Type B pancreatic cell (in vitro differentiated cells): ENCODE results near the gene CST5. TPM values are rescaled to one million over a fixed set of nuclear protein-coding genes. Genes with fewer than 3 reads are reported as not detected.
"Not testable (repeated sequence)": the region's sequence is repeated elsewhere in the genome, so short reads cannot be mapped to it uniquely, and the experiment has no call there.

Source experiments
- DNase-seq: peaks from one replicate; pipeline ENCODE4 v3.0.0; 2021; ENCODE audit warnings: mixed read lengths; ENCODE audit not compliant: unreplicated experiment; ENCODE audit errors: extremely low spot score
- H3K27ac Mint-ChIP-seq: 2 replicates; pipeline ENCODE4 v1.8.0; 2021; ENCODE audit warnings: mild to moderate bottlenecking, mixed read lengths
- H3K27me3 Mint-ChIP-seq: 2 replicates; pipeline ENCODE4 v1.8.0; 2021; ENCODE audit warnings: mixed read lengths
- H3K36me3 Mint-ChIP-seq: 2 replicates; pipeline ENCODE4 v1.8.0; 2021; ENCODE audit warnings: mixed read lengths
- H3K4me1 Mint-ChIP-seq: one replicate; pipeline ENCODE4 v1.8.0; 2021; ENCODE audit warnings: mixed read lengths; ENCODE audit not compliant: unreplicated experiment
- H3K4me3 Mint-ChIP-seq: 2 replicates; pipeline ENCODE4 v1.8.0; 2021; ENCODE audit warnings: mild to moderate bottlenecking, mixed read lengths
- H3K9me3 Mint-ChIP-seq: 2 replicates; pipeline ENCODE4 v1.8.0; 2021; ENCODE audit warnings: mixed read lengths
- total RNA-seq: library from RNA; stranded (reverse); gene quantifications from 2 replicates; pipeline ENCODE4 v1.2.1, GENCODE V29; 2021; ENCODE audit warnings: low replicate concordance
- TF ChIP-seq, protein P1 (sequence below): fragments of 200-600 bp; sonication (generic); conservative IDR thresholded peaks from 2 replicates; pipeline ENCODE4 v1.5.0; 2021; ENCODE audit warnings: antibody characterized with exemption, mild to moderate bottlenecking

The CST5 gene
- total RNA-seq, 1 donor from 2014 or later: not detected

DNA sequence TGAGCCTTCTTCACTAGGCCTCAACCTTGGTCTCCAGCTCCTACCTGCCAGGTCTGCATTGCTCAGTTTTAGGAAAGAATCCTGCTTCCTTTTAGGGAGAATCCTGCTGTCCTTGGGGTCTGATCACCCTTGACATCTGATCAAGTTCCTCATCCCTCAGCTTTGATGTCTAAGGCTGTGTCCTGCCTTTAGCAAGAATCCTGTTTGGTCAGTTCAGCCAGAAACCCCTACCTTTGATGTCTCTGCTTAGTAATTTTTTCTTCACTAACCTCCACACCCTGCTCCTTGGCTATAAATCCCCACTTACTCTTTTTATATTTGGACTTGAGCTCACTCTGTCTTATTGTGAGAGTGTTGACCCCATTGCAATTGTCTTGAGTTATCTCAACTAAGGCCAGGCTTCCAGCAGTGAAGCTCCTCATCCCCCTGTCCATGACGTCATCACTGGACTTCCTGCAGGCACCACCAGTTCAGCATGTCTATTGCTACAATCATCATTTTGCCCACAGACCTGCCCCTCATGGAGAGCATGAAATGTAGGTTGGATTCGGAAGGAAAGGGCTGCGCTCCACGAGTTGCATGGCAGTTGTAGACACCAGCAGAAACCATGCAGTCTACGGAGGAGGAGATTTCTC, 4.7 kb upstream of the CST5 start:
- Mint-ChIP-seq H3K9me3 (peaks cover 4% of the 10 kb centered on the region), H3K36me3 (no peaks in the 10 kb centered on the region), H3K4me1 (peaks cover 12% of the 10 kb centered on the region), H3K27ac (peak overlapping the region; percentile 79), H3K4me3 (peak overlapping the region; percentile 47), H3K27me3 (peaks cover 3% of the 10 kb centered on the region)
- TF ChIP-seq, protein P1, sequence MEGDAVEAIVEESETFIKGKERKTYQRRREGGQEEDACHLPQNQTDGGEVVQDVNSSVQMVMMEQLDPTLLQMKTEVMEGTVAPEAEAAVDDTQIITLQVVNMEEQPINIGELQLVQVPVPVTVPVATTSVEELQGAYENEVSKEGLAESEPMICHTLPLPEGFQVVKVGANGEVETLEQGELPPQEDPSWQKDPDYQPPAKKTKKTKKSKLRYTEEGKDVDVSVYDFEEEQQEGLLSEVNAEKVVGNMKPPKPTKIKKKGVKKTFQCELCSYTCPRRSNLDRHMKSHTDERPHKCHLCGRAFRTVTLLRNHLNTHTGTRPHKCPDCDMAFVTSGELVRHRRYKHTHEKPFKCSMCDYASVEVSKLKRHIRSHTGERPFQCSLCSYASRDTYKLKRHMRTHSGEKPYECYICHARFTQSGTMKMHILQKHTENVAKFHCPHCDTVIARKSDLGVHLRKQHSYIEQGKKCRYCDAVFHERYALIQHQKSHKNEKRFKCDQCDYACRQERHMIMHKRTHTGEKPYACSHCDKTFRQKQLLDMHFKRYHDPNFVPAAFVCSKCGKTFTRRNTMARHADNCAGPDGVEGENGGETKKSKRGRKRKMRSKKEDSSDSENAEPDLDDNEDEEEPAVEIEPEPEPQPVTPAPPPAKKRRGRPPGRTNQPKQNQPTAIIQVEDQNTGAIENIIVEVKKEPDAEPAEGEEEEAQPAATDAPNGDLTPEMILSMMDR: no peak
- DNase-seq: no peak

DNA sequence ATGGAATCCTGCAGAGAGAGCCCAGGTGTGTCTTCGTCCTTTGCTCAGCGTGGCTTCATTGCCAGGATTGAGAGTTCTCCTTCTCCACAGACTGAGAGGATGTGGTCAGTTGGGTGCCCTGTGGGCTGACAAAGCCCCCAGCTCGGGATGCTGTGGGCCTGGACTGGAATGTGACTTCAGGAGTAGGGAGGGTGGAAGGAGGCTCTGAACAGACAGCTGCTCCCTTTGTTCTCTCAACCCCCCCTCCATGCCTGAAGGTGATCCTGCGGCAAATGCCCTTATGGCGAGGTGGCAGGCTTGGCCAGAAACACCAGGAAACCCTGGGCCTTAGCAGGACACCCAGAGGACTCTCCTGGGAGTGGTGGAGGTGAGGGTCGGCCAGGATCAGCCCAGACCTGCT, 1.8 kb upstream of the CST5 start:
- no peak for DNase-seq
- Mint-ChIP-seq H3K36me3 (no peaks in the 10 kb centered on the region), H3K4me3 (no peak overlapping the region), H3K9me3 (peaks cover 4% of the 10 kb centered on the region), H3K4me1 (peaks cover 12% of the 10 kb centered on the region), H3K27me3 (peaks cover 3% of the 10 kb centered on the region), H3K27ac (no peak overlapping the region)
- TF ChIP-seq, protein P1: no peak

DNA sequence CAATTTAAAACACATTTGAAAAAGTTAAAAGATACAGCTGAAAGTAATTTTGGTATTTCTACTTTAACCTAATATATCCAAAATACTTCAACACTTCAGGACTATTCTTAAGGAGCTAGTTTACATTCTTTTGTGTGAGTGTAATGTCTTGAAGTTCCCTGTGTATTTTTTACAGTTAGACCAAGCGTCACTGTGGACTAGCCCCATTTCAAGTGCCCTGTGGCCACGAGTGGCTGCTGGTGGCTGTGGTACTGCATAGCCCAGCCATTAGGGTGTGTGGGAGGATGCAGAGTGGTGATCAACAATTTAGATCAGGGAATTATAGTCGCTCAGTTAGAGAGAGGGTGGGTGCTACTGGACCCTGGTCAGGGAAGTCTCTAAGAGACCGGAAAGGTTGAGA, 869 bp upstream of the CST5 start:
- no peak overlapping the region for H3K4me3 Mint-ChIP-seq
- H3K27me3 Mint-ChIP-seq: peaks cover 3% of the 10 kb centered on the region
- no peaks in the 10 kb centered on the region for H3K36me3 Mint-ChIP-seq
- H3K27ac Mint-ChIP-seq: no peak overlapping the region
- H3K9me3 Mint-ChIP-seq: peaks cover 4% of the 10 kb centered on the region
- H3K4me1 Mint-ChIP-seq: peaks cover 12% of the 10 kb centered on the region
- TF ChIP-seq, protein P1: no peak
- no peak for DNase-seq

DNA sequence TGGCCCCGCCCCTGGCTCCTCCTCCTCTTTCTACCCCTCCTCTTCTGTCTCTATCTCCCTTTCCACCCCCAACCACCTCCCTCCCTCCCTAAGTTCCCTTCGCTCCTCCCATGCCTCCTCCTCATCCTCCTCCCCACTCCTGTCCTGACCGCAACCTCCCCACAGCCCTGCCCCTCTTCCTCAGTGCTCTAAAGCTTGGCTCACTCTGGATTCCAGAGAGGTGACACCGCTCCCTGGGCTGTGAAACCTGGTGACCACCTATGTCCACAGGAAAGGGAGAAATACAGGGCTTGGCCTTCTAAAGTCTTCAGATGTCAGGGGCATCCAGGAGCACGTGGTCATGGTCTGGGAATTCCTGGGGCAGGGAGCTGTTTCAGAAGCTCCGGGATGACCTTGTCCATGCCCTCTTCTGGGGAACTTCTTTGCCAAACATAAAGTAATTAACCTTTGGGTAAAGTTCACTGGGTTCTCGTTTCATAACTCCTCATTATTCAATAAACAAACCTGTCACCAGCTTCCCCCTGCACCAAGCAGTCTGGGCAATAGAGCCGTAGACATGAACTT, 345 bp upstream of the CST5 start:
- TF ChIP-seq, protein P1: no peak

DNA sequence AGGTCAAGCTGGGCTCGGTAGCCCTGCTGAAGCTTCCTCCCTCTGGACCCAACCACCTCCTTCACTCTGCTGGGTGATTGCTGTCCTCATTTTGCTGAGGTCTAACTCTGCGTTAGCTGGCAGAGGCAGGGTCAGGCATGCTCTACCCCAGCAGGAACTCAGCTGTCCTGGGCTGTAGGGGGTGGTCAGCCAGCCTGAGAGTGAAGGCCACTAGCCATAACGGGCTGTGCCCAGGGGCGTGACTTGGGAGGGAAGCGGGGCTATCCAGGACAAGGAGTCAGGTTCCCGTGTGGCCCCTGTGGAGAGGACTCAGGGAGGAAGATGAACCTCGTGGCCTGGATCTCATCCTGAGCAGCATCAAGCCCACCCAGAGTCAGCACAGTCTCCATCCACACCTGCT, 761 bp downstream of the CST5 start:
- no peak overlapping the region for H3K4me3 Mint-ChIP-seq
- H3K4me1 Mint-ChIP-seq: peaks cover 6% of the 10 kb centered on the region
- H3K9me3 Mint-ChIP-seq: no peaks in the 10 kb centered on the region
- no peaks in the 10 kb centered on the region for H3K27me3 Mint-ChIP-seq
- no peaks in the 10 kb centered on the region for H3K36me3 Mint-ChIP-seq
- no peak for DNase-seq
- H3K27ac Mint-ChIP-seq: no peak overlapping the region
- TF ChIP-seq, protein P1: no peak

More for the DNA sequence above, 345 bp upstream of the CST5 start:
- Mint-ChIP-seq H3K27ac (no peak overlapping the region), H3K9me3 (peaks cover 4% of the 10 kb centered on the region), H3K36me3 (no peaks in the 10 kb centered on the region), H3K4me1 (peaks cover 12% of the 10 kb centered on the region), H3K27me3 (peaks cover 3% of the 10 kb centered on the region), H3K4me3 (no peak overlapping the region)
- no peak for DNase-seq

DNA sequence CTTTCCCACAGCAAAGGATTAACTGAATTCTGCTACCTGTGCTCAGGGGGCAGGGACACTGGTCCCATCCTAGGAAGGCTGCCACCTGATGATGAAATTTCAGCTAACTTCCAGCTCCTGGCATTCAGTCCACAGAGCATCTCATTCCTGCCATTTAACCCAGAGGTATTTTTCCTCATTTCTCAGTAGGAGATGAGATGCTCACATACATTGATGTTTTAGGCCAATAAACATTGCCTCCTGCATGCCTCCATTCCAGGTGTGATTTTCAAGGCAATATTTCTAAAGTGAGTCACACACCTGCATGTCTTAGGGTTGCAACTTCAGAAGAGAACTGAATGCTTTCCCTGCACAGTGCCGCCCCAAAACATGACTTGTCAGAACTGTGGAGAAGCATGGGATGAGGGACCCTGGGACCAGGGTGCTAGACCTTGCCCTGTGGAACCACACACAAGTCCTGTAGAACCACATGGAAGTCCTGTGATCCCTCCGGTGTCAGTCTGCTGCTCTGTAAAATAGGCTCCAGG, 1.5 kb downstream of the CST5 start:
- H3K27me3 Mint-ChIP-seq, DNase-seq, H3K4me3 Mint-ChIP-seq, H3K27ac Mint-ChIP-seq, H3K9me3 Mint-ChIP-seq, H3K4me1 Mint-ChIP-seq, H3K36me3 Mint-ChIP-seq: not testable (repeated sequence)
